OCI-LY3 (cell line): ENCODE results near the gene CAMK1G.

Experiments used
- CTCF ChIP-seq: fragments of 200-600, 300-600 bp; sonication (generic); IDR thresholded peaks from 2 replicates; pipeline ENCODE4 v1.5.1; 2014; ENCODE audit warnings: antibody characterized with exemption, low read length, low read depth
- EZH2phosphoT487 ChIP-seq: fragments of 200-600 bp; shearing (Covaris generic); IDR thresholded peaks from 2 replicates; pipeline ENCODE4 v1.6.1; 2018; ENCODE audit warnings: antibody characterized with exemption, mixed run types, low read depth

GRCh38 chr1:209629621-209630382, 46.3 kb downstream of the CAMK1G start:
- TF ChIP-seq CTCF (no peak), EZH2phosphoT487 (no peak)
